OCI-M2 (cell line): ENCODE measurements around the gene ZSWIM7.

Experiments used
- DNase-seq: peaks from one replicate; lab custom pipeline; 2025; ENCODE audit not compliant: unreplicated experiment; lab: John Stamatoyannopoulos, UW

ZSWIM7 gene

GRCh38 chr17:15935891-15936290, 63.6 kb downstream of the ZSWIM7 start:
- DNase-seq, result no peak

- no peak for DNase-seq
Measured at GRCh38 chr17:15934866-15935265, 64.6 kb downstream of the ZSWIM7 start.

- no peak for DNase-seq
Measured at GRCh38 chr17:15931394-15931793, 68.1 kb downstream of the ZSWIM7 start.

- no peak for DNase-seq
Measured at GRCh38 chr17:15930426-15930825, 69.1 kb downstream of the ZSWIM7 start.

- DNase-seq, result no peak
Measured at GRCh38 chr17:15929941-15930340, 69.6 kb downstream of the ZSWIM7 start.

- no peak for DNase-seq
Measured at GRCh38 chr17:15928286-15928785, 71.2 kb downstream of the ZSWIM7 start.
